Activated CD8-positive, alpha-beta memory T cell treated with anti-CD3 and anti-CD28 coated beads for 36 hours (primary cell): Measurements from ENCODE around the gene MINDY4B. TPM values are rescaled to one million over a fixed set of nuclear protein-coding genes. Genes with fewer than 3 reads are reported as not detected.

Experiments used
- CTCF ChIA-PET: fragments of 350-600 bp; sonication (Branson Sonifier 250); formaldehyde crosslinking; loops from one replicate; lab custom pipeline; 2021; ENCODE audit warnings: antibody characterized with exemption; lab: Charles Lee
- POLR2A ChIA-PET: fragments of 350-600 bp; sonication (Branson Sonifier 250); formaldehyde crosslinking; loops from one replicate; lab custom pipeline; 2021; ENCODE audit warnings: antibody characterized with exemption; lab: Charles Lee
- total RNA-seq, 2 experiments: library from RNA; stranded (reverse); gene quantifications; one replicate each; pipeline ENCODE4 v1.2.3, GENCODE V29; 2021

The MINDY4B gene
- total RNA-seq, 2 experiments from 2014 or later, result not detected

DNA sequence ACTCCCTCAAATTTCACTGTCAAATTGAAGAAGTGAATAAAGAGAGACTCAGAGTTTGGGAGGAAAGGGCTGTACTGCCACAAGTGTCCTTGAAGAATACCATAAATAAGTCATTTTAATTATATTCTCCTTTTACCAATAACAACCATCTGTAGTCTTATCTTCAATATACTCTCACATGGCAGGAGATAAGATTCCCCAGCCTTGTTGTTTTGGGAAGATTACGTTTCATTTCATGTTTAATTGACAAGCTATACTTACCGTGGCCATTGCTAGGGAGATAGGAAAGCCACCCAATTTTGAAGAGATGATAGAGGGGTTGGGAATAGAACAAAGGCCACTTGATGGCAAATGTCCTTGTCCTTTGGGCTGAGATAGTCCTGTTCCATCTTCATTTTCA lies 2.3 kb downstream of the MINDY4B start:
- ChIA-PET POLR2A (no interaction called here), CTCF (interaction anchor here (1.2 kb wide), 1 partner anchor 22 kb away, joined by 3 read pairs; no protein-coding TSS in a partner anchor)

GRCh38 chr3:150901793-150902192 lies 3.4 kb downstream of the MINDY4B start:
- ChIA-PET POLR2A (no interaction called here), CTCF (no interaction called here)

- POLR2A ChIA-PET, result no interaction called here
Observed at GRCh38 chr3:150899141-150899540, 6.1 kb downstream of the MINDY4B start.

GRCh38 chr3:150898046-150898754 lies 7.0 kb downstream of the MINDY4B start:
- ChIA-PET POLR2A (no interaction called here), CTCF (no interaction called here)

More at GRCh38 chr3:150899141-150899540, 6.1 kb downstream of the MINDY4B start:
- CTCF ChIA-PET, result no interaction called here

DNA sequence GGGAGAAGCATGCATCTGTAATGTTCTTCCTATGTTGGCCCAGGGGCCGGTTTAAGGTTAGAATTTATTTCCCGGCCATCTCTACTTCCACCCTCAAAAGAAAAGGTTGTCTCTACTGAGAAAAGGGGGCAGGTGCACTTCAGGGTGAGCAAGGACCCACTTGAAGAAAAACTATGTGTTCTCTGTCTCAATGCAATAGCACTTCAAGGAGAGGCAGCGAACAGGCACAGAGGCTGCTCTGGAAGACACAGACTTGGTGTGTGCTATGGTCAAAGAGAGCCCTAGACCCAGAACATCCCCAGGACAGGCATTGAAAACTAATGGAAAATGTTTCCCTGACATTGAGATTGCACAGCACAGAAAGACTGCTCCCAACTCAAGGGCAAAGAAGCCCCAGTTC lies 7.6 kb downstream of the MINDY4B start:
- ChIA-PET POLR2A (no interaction called here), CTCF (no interaction called here)

- ChIA-PET CTCF (no interaction called here), POLR2A (interaction anchor here (0.7 kb wide), 1 partner anchor 458 kb away, joined by 12 read pairs; no protein-coding TSS in a partner anchor)
Observed at GRCh38 chr3:150890831-150891230, 14.4 kb downstream of the MINDY4B start.

- POLR2A ChIA-PET, result no interaction called here
- CTCF ChIA-PET, result no interaction called here
Observed at GRCh38 chr3:150890295-150890694, 14.9 kb downstream of the MINDY4B start.

DNA sequence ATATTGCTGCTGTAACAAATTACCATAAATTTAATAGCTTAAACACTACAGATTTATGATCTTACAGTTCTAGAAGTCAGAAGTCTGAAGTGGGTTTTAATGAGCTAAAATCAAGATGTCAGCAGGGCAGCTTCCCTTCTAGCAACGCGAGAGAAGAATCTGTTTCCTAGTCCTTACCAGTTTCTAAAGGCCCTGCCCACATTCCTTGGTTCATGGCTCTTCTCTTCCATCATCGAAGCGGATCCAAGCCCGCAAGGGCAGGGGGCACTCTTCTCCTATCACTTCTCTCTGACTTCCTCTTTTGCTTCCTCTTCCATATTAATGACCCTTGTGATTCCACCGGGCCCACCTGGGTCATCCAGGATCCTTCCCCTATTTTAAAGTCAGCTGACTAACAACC lies 16.1 kb downstream of the MINDY4B start:
- ChIA-PET CTCF (no interaction called here), POLR2A (no interaction called here)

DNA sequence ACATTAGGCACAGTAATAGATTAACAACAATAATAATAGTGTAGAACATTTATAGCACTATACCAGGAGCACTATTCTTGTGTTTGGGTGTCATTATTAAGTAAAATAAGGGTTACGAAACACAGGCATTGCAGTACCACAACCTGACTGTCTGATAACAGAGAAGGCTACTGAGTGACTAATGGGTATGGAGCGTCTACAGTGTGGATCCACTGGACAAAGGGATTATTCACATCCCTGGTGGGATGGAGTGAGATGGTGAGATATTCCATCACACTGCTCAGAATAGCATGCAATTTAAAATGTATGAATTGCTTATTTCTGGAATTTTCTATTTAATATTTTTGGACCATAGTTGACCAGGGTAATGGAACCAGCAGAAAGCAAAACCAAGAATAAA lies 18.2 kb downstream of the MINDY4B start:
- ChIA-PET POLR2A (no interaction called here), CTCF (no interaction called here)

- ChIA-PET CTCF (no interaction called here), POLR2A (no interaction called here)
Observed at GRCh38 chr3:150885535-150885934, 19.7 kb downstream of the MINDY4B start.

DNA sequence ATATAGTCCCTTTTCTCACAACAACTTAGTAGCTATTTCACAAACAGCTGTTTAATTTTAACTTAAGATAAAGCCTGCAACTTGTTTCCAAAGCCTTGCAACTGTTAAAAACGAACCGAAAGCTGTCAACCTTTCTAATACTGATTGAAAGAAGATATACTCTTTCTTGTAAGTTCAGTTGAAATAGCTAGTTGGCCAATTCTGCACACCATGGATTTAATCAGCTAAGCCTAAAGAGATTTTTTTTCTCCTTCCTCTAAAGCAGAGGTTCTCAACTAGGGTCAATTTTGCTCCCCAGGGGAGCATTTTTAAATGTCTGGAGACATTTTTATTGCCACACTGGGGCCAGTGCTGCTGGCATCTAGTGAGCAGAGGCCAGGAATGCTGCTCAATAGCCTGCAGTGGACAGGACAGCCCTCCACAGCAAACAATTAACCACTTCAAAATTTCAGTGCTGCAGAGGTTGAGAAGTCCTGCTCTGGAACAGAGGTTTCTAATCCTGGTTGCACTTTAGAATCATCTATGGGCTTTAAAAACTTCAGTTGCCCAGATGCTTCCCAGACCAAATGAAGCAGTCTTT lies 26.2 kb downstream of the MINDY4B start:
- ChIA-PET CTCF (no interaction called here), POLR2A (no interaction called here)

- POLR2A ChIA-PET, result no interaction called here
- CTCF ChIA-PET, result no interaction called here
Observed at GRCh38 chr3:150878290-150878689, 26.9 kb downstream of the MINDY4B start.

GRCh38 chr3:150877303-150877702 lies 27.9 kb downstream of the MINDY4B start:
- CTCF ChIA-PET, result no interaction called here
- POLR2A ChIA-PET, result no interaction called here

- ChIA-PET CTCF (no interaction called here), POLR2A (no interaction called here)
Observed at GRCh38 chr3:150876611-150877265, 28.5 kb downstream of the MINDY4B start.

GRCh38 chr3:150875548-150875947 lies 29.7 kb downstream of the MINDY4B start:
- CTCF ChIA-PET, result interaction anchor here (1.3 kb wide), 1 partner anchor 112 kb away, joined by 3 read pairs; no protein-coding TSS in a partner anchor
- POLR2A ChIA-PET, result interaction anchor here (1.3 kb wide), 1 partner anchor 91 kb away, joined by 3 read pairs; no protein-coding TSS in a partner anchor

DNA sequence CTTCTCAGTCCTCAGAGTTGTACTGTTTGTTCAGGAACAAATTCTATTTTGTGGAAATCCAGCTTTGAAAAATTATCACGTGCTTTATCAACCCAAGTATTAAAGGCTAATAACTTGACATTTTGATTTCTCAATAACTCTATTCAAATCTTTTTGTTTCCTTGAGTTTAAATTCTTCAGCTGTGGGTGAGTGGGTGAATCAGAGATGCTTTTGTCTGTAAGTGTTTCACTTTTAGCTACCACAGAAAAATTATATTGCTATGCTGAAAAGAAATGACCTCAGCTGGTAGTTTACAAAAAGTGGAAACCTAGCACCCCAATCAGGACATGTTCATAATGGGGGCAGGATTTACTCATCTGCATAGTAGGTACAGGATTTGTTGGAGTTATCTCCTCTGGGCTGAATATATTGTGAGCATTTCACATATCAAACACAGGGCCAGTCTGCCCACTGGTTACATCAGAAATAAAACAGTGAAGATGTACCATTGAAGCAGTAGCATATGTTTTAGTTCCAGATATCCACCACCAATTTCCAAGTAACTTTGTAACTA lies 30.5 kb downstream of the MINDY4B start:
- POLR2A ChIA-PET, result interaction anchor here (0.8 to 1.3 kb wide), 2 partner anchors 90 to 111 kb away, joined by 3 read pairs; no protein-coding TSS in a partner anchor

GRCh38 chr3:150871192-150871591 lies 34.0 kb downstream of the MINDY4B start:
- ChIA-PET CTCF (no interaction called here), POLR2A (no interaction called here)

More for the DNA sequence above, 30.5 kb downstream of the MINDY4B start:
- CTCF ChIA-PET, result interaction anchor here (1.0 to 1.3 kb wide), 2 partner anchors 10 to 111 kb away, joined by 3 to 4 read pairs; no protein-coding TSS in a partner anchor

DNA sequence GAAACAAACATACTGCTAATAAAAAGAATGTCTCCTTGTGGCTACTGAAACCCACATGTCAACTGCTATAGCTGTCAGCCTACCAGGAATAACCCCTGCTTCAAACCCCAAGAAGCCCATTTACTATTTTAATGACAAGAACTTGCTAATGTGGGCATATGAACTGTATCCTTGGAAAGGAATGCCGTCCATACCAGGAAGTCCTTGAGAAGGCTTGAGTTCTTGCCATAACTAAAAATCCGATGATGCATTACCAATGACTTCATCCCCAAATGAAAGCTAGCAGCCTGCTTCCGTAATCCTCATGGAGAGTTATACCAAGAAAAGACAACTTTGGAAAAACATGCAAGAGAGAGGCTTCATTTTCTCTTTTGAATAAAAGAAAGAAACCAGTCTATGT lies 34.8 kb downstream of the MINDY4B start:
- POLR2A ChIA-PET, result no interaction called here
- CTCF ChIA-PET, result no interaction called here

- POLR2A ChIA-PET, result no interaction called here
- CTCF ChIA-PET, result no interaction called here
Observed at GRCh38 chr3:150868282-150868681, 37.0 kb downstream of the MINDY4B start.

- CTCF ChIA-PET, result no interaction called here
- POLR2A ChIA-PET, result no interaction called here
Observed at GRCh38 chr3:150867434-150867833, 37.8 kb downstream of the MINDY4B start.
